ENCODE results near the gene TMSB15A.
"Not testable (repeated sequence)": the region's sequence is repeated elsewhere in the genome, so short reads cannot be mapped to it uniquely, and the experiment has no call there.

Gene TMSB15A

DNA sequence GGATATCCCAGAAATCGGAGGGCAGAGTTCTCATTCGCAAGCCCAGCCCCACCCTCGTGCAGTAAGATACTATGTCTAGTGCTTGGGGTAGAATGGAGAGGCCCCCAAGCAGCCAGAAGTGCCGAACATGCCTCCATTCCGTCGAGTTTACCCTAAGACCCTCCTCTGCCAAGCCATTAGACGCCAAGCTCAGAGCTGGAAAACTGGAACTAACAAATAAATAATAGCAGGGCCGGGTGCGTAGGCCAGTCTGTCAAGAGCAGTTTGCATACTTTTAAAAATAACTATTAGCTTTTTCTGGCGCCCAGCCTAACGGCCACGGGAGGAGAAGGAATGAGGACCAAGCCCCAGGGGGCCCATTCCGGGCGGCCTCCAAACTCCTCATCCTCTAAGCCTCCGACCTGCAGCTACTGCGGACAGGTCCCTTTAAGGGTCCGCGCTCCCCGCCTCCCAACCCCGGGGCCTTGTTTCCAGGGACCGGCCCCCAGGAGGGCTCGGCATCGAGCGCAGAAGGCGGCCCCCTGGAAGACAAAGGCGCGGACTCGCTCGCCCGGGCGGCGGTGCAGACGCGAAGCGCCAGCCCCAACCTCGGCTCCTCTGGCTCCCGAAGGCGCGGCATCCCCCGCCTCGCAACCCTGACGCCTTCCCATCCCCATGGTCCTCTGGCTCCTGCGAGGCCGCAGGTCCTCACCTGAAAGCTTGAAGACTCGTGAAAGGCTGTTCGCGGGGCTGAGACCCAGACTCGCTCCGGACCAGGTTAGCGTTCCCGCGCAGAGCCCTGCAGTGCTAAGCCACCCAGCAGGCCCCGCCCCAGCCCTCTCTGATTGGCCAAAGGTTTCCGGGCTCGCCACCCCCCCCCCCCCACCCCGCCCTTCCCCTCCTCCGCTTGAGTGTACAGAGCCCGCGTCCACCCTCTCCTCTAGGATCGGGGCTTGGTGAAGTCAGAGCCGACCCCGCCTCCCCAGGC lies at the start of gene TMSB15A:
Gene TMSB15A (minus strand): TSS at position 765 of the 967 bp plus-strand sequence.
- DNase-seq (ENCODE audit: low read depth, low spot score): no peak

DNA sequence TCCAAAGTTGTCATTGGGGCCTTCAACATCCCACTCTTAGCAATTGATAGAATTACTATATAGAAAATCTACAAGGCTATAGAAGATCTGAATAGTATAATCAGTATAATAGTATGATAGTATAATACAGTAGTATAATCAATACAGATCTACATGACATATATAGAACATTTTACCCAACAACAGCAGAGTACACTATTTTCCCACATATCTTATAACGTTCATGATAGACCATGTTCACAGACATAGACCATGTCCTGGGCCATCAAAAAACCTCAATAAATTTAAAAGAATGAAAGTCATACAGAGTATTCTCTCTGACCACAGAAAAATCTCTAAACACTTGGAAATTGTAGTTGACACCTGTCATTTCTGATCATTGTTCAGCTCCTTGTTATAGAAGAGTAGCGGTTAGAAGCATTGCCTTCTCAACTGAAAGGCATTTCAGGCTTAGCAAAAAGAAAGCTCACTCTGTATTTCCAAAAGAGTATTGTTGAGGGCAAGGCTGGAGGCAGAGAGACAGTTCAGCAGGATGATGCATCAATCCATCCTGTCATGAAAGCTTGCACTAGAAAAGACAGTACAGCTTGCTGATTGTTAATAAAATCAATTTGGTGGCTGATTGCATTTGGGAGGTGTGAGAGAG lies 44.0 kb upstream of the TMSB15A start:
- DNase-seq (ENCODE audit: low read depth, low spot score): no peak

DNA sequence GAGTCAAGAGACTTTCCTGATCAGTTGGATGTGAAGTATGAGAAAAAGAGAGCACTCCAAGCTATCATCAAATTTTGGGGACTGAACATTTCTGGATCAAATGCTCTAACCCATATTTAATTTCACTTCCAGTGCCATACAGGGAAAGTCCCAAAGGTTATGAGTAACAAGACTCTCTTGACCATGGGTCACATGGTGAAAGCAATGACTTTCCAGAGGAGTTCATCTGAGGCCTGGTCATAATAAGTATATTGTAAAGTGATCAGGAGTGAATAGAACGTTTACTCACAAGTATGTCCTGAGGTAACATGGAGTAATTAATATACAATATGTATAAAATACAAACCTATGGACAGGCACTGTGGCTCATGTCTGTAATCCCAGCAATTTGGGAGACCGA lies 42.1 kb upstream of the TMSB15A start:
- DNase-seq (ENCODE audit: low read depth, low spot score): no peak

DNA sequence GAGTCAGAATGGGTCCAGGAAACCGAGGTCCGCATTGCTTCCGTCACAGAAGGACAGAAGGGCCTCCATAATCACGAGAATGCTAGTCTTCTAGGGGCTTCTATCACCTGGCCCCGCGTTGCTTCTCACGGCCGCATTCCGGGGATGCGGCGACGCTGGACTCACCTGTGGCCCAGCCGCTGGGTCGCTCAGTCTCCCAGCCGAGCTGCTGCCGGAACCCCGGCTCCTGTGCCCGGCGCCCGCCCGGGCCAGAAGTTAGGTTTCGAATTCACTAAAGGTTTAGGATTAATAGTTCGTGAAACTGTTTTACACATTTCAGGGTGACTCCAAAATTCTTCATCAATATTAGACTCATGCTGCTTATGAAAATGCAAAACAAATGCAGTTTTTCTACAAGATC lies 31.7 kb upstream of the TMSB15A start:
- no peak for DNase-seq (ENCODE audit: low read depth, low spot score)

DNA sequence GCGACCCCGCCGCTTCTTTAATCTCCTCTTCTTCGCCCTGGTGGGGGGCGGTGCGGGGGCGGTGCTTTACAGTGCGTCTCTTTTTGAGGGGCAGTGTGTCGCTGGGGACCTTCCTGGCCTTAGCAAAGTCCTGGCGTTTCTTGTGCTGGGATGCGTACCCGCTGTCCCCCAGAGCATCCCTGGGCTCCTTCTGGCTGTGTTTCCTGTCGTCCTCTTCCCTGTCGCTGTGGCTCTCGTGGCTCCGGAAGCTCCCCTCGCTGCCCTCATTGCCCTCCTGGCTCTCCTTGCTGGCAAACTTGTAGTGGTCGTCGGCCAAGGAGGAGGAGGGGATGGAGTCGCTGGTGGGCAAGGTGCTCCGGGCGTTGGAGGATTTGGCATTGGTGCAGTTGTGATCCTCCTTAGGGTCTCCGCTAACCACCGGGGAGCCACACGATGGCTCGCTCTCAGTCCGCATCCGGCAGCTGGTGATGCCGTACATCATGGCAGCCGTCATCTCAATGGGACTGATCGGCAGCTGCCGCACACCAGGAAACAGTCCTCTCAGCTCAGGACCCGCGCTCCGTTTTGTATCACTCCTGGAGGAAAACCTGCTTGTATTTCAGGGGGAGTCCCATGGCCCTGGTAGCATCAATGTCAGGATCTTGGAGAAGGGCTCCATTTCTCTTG lies 30.4 kb upstream of the TMSB15A start:
- no peak for DNase-seq (ENCODE audit: low read depth, low spot score)

DNA sequence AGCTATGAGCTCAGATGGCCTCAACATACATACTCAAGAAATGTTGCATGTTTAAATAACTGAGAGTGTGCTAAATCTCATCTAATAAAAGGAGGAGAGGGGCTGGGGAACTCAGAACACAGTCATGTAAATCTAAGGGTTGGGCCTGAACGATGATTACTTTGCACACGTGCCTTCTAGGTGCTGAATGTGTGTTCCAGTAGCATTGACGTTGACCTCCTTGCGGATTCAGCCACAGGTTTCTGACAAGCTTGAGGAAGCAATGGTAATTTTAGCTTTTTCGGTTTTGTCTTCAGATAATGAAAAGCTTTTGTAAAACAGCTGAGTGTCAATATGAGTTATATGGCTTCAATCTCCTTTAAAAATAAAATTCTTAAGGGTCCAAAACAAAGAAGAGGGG lies 29.6 kb upstream of the TMSB15A start:
- not testable (repeated sequence) for DNase-seq (ENCODE audit: low read depth, low spot score)

DNA sequence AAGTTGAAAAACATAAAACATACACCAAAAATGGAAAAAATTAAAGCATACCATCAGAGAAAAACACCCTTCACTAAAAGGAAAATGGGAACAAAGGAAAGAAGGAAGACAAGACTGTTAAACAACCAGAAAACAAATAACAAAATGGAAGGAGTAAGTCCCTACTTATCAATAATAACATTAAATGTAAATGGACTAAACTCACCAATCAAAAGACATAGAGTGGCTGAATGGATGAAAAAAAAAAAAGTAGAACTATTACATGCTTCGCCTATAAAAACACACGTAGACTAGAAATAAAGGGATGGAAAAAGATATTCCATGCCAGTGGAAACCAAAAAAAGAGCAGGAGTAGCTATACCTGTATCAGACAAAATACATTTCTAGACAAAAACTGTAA lies 19.4 kb upstream of the TMSB15A start:
- DNase-seq (ENCODE audit: low read depth, low spot score): no peak

DNA sequence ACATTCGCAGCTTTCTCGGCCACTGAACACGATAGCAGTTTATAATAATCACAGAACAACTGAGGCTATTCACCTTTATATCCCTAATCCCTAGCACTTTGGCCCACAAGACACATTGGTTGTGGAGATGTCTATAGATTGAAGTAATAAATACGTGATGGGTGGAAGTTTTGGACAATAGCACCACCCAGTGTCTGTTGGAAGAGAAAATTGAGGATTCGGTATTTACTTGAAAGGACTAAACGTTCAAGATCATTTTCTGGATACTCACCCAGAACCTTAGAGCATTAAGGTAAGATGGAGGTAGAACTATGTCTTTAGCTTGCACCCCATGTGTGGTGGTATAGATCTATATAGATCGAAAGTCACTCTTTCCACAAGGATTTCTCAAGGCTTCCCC lies 787 bp upstream of the TMSB15A start:
- DNase-seq (ENCODE audit: low read depth, low spot score): no peak

DNA sequence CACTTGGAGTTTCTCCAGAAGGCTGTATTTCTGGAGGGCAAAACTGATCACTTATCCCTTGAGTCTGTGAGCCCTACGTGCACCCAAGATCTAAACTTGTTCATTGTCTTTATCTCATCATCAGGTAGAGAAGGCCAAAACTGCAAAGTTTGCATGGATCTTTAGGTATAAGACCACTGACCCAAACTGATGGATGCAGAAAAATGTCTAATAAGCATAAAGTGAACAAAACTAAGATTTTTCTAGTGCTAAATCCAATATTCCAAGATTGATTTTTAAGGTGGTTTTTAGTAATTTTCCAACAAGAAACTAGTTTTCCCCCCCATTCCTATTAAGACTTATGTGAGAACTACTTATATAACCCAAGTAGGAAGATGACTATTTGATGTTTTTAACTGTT lies 2.0 kb downstream of the TMSB15A start:
- no peak for DNase-seq (ENCODE audit: low read depth, low spot score)

DNA sequence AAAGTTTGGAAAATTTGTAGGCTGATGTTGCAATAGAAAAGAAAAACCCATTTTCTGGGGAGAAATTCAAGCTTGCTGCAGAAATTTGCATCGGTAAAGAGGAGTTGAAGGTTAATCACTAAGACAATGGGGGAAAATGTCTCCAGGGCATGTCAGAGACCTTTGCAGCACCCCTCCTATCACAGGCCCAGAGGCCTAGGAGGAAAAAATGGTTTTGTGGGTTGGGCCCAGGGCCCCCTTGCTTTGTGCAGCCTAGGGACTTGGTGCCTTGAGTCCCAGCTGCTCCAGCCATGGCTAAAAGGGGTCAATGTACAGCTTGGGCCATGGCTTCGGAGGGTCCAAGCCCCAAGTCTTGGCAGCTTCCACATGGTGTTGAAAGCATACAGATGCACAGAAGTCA lies 17.8 kb downstream of the TMSB15A start:
- DNase-seq (ENCODE audit: low read depth, low spot score): no peak

DNA sequence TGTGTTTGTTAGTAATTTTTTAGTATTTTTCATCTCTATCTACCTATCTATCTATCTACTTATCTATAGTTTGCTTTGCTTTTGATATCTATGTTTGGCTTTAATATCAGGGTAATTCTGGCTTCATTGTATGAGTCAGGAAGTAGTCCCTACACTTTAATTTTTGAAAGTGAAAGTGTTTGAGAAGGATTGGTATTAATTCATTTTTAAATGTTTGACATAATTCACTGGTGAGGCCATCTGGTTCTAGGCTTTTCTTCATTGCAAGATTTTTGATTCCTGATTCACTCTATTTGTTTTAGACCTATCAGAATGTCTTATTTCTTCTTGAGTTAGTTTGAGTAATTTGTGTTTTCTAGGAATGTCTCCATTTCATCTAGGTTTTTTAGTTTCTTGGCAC lies 24.8 kb downstream of the TMSB15A start:
- no peak for DNase-seq (ENCODE audit: low read depth, low spot score)

DNA sequence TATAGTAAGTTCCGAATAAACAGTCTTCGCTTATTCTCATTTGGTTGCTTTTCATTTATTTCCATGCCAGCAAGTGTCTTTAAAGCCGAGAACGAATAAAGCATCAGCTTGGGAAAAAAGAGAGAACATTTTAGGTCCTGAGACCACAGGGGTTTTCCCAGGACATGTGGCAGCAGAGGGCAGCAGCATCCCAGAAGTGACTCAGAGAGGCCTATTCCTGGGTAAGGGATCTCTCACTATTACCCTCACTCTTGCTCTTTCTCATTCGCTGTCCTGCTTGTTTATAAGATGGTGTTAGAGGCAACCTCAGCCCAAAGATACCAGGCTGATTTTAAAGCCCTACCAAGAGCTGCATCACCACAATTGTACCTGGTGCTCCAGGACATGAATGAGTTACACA lies 37.8 kb downstream of the TMSB15A start:
- not testable (repeated sequence) for DNase-seq (ENCODE audit: low read depth, low spot score)

DNA sequence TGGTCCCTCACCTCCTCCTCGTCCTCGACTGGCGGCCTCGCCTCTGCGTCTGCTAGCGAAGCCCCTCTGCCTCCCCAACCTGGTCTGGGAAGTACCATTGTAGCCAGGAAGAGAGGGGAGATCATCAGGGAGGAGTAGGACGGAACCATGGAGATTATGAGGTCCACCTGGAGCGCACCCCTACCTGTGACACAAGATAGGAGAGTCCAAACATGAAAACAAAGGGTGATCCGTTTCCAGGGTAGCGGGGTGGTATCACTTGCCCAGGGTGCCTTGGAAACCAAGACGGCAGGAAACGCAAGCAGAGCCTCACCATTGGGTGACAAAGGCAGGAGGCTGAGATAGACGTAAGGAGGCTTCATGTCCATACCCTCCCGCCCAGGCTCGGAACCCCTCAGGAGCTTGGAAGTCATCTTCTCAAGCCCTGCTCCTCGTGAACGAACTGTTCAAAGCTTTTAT lies 44.7 kb downstream of the TMSB15A start, which contains the start of gene TCP11X2:
Gene TCP11X2 (minus strand): TSS at position 51 of the 459 bp plus-strand sequence.
- not testable (repeated sequence) for DNase-seq (ENCODE audit: low read depth, low spot score)

DNA sequence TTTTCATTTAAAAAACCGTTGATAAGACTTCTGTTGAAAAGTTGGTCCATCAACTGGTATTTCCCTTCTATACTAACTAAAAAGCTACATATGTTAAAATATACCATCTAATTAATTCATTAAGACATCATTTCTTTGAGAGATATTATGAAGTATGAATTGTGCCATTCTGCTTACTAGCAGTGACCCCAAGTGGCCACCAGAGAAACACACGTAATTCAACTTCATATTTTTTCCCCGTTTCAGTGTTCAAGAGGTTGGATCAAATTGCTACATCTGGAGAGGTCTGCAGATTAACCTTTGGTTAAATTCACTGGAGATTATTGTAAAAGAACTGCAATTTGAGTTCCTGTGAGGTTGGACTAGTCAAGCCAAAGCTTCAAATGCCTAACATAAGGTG lies 46.3 kb downstream of the TMSB15A start:
- not testable (repeated sequence) for DNase-seq (ENCODE audit: low read depth, low spot score)

Measured in brain pericyte (primary cell).